NCI-H748 (cell line): Measurements from ENCODE around the gene ARIH1.
"Not testable (repeated sequence)": the region's sequence is repeated elsewhere in the genome, so short reads cannot be mapped to it uniquely, and the experiment has no call there.

Source experiments
- DNase-seq: peaks from one replicate; lab custom pipeline; 2025; ENCODE audit not compliant: unreplicated experiment; lab: John Stamatoyannopoulos, UW

The ARIH1 gene, protein sequence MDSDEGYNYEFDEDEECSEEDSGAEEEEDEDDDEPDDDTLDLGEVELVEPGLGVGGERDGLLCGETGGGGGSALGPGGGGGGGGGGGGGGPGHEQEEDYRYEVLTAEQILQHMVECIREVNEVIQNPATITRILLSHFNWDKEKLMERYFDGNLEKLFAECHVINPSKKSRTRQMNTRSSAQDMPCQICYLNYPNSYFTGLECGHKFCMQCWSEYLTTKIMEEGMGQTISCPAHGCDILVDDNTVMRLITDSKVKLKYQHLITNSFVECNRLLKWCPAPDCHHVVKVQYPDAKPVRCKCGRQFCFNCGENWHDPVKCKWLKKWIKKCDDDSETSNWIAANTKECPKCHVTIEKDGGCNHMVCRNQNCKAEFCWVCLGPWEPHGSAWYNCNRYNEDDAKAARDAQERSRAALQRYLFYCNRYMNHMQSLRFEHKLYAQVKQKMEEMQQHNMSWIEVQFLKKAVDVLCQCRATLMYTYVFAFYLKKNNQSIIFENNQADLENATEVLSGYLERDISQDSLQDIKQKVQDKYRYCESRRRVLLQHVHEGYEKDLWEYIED

GRCh38 chr15:72473614-72474465 is at the start of gene ARIH1:
ARIH1 (plus strand) TSS chr15:72474330; CDS start chr15:72474640, 310 bp downstream.
- peak; percentile 93 for DNase-seq

DNA sequence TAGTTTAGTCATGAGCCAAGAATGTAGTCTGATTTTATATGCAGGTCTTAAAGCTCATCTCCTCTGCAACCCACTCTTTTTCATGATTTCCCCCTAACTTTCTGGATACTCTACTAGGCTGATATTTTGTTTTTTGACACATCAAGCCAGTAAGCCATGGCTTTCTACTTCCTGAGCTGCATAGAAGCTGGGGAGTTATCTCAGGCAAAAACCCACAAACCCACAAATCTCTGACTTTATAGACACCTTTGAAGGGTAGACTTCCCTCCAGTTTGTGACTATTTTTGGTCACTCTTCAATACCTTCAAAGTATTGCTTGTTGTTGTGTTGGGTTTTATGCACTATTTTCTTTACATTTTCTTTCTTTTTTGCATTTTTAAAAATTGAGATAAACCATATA is 47.4 kb upstream of the ARIH1 start:
- no peak for DNase-seq

GRCh38 chr15:72437650-72438316 is 36.3 kb upstream of the ARIH1 start:
- no peak for DNase-seq

- not testable (repeated sequence) for DNase-seq
Measured at GRCh38 chr15:72442848-72443247, 31.3 kb upstream of the ARIH1 start.

DNA sequence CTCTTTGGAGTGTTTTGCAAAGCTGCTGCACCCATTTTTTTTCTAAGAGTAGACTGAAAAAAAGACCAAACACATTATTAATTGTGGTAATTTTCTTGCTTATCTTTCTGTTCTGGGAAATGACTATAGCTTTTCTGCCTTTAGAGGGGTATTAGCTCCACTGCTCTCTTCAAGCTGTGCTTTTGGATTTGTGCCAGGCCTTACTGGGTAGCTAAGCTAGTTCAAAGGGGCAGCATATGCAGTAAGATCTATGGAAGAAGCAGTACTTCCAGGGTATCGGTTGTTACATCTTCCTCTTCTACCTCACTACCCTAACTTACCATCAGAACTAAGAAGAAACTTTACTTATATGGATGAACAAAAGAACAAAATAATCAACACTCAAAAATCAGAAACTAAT is 28.7 kb upstream of the ARIH1 start:
- DNase-seq, result peak; percentile 43

DNA sequence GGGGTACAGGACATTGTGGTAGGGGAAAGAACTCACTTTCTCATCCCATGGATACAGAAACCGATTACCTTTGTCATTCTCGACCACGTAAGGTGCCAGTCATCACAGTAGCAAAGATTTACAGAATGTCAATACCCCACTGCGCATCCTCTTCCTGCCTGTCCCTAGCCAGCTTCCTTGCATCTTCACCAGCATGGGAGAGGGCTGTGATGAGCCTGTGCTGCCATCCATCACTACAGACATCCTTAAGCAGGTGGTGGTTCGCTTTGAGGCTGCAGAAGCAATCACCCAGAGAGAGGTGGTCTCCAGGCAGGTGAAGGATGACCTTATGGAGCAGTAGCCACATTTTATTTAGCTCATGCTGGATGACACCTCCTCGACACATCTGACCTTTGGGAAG is 23.3 kb upstream of the ARIH1 start:
- DNase-seq, result no peak

- no peak for DNase-seq
Measured at GRCh38 chr15:72451224-72451623, 22.9 kb upstream of the ARIH1 start.

DNA sequence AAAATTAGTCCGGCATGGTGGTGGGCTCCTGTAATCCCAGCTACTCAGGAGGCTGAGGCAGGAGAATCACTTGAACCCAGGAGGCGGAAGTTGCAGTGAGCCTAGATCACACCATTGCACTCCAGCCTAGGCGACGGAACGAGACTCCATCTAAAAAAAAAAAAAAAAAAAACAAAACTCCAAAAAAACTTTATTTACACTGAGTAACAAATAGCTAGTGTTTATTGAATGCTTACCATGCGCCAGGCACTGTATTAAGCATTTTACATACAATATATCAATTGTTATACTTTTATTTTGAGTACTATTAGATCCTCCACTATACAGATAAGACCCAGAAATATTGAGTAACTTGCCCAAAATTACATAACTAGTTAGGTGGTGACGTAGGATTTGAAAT is 17.4 kb upstream of the ARIH1 start:
- no peak for DNase-seq

GRCh38 chr15:72460402-72460801 is 13.7 kb upstream of the ARIH1 start:
- no peak for DNase-seq

DNA sequence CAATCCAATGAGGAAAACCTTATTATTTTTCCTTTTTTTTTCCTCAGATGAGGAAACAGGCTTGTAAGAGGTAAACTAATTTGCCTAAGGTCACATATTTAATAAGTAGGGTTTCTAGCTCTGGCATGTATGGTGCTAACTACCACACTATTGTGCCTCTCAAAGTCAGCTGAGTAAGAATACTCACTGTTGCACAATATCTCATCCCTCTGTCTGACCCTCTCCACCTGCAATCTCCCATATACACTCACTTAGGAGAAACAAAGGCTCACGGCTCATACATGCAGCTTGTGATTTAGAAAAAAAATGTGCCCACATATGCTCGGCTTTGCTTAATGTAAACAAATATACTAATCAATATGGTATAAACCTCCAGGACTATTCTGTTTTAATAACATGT is 10.4 kb upstream of the ARIH1 start:
- no peak for DNase-seq

DNA sequence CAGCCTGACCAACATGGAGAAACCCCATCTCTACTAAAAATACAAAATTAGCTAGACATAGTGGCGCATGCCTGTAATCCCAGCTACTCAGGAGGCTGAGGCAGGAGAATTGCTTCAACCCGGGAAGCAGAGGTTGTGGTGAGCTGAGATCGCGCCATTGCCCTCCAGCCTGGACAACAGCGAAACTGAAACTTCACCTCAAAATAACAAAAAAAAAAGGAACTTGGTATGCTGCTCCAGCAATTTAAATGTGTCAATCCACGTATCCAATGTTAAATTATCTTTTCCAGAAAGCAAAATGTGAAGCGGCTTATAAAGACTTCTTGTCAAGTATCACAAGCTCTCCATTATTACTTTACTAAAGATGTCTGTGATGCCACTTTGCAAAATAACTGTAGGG is 9.9 kb upstream of the ARIH1 start:
- no peak for DNase-seq

DNA sequence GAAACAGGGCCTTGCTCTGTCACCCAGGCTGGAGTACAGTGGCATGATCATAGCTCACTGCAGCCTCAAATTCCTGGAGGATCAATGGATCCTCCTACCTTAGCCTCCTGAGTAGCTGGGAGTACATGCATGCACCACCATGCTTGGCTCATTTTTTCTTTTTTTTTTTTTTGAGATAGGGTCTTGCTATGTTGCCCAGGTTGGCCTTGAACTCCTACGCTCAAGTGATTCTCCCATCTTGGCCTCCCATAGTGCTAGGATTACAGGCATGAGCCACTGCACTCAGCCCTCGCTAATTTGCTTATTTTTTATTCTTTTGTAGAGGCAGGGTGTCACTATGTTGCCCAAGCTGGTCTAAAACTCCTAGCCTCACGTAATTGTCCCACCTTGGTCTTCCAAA is 6.0 kb upstream of the ARIH1 start:
- DNase-seq, result no peak

DNA sequence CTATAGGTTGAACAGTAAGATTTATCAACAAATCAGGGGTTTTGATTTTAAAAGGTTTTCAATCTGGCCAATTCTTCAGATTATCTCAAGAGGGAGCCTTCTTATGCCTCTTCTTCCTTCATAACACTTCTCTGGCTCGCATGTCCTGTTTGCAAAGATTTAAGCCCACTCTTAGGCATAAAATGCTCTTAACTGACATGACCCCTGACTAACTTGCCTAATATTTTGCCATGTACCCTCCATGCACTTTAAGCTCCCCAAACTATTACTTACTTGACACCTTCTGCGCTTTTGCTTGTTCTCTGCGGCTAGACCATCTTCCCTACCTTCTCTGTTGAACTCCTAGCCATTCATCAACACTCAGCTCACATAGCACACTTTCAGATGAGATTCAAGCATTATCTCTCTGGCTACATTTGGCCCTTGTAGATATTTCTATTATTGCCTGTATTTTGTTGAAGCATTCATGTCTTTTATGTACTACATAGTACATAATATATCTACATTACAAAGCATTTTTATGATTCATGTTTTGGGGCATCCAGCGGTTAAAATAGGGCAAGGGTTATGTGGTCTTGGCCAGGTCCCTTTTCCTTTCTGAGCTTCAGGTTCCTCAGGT is 1.0 kb upstream of the ARIH1 start:
- DNase-seq, result no peak

- no peak for DNase-seq
Measured at GRCh38 chr15:72474466-72474911, 359 bp downstream of the ARIH1 start.

- DNase-seq, result peak; percentile 60
Measured at GRCh38 chr15:72474912-72475628, 940 bp downstream of the ARIH1 start.

DNA sequence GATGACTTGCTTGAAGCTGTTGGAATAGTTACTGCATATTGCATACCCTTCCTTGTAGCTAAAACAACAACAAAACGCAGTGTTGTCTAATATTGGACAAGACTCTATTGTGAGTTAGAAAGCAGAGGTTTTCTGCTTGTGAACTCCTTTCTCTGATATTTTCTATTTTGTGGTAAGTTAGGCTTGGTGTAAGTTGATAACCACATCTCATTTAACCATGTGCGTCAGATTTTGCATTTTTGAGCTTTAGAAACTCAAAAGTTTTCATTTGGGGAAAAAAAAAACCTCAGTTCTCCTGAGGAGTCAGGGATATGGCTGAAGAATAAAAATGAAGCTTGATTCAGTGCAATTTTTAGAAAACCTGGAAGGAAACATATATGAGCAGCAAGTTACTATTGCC is 1.5 kb downstream of the ARIH1 start:
- DNase-seq, result no peak

DNA sequence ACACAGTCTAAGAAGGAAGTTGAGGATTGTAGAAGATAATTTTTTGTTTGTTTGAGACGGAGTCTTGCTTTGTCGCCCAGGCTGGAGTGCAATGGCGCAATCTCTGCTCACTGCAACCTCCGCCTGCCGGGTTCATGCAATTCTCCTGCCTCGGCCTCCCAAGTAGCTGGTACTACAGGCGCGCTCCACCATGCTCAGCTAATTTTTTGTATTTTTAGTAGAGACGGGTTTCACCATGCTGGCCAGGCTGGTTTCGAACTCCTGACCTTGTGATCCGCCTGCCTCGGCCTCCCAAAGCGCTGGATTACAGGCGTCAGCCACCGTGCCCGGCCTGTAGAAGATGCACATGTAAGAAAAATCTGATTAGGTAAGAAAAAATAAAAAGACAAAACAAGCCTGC is 2.2 kb downstream of the ARIH1 start:
- DNase-seq, result not testable (repeated sequence)

- DNase-seq, result no peak
Measured at GRCh38 chr15:72481015-72481659, 7.0 kb downstream of the ARIH1 start.

DNA sequence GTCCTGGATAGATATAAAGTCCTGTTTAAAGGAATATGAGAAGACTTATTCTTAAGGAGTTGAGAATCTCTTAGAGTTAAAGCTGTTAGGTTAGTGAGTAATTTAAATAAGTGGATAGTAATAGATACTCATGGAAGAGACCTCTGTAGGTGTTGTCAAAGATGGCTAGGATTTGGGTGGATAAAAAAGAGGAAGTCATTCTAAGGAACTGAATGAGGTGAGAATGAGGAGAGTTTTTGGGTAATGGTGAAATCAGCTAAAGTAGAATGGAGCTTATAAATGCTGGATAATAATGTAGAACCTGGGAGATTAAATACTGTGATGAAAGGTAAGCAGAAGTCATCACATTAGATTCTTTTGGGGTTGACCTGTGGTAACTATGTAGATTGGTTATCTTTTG is 8.1 kb downstream of the ARIH1 start:
- no peak for DNase-seq

DNA sequence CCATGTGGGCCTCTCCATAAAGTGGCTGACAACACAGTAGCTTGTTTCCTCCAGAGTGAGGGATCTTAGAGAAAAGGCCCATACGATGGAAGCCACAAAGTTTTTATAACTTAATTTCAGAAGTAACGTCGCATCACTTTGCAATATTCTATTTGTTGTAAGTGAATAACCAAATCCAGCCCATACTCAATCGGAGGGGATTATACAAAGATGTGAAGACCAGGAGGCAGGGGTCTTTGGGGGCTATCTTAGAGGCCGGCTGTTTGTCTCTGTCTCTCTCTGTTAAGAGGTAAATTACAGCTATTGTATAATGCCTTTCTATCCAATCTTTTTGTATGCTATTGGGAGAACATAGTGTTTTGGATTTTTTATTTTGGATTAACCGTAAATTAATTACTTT is 9.1 kb downstream of the ARIH1 start:
- DNase-seq, result no peak
